ENCODE results near the gene E2F3.

The E2F3 gene

DNA sequence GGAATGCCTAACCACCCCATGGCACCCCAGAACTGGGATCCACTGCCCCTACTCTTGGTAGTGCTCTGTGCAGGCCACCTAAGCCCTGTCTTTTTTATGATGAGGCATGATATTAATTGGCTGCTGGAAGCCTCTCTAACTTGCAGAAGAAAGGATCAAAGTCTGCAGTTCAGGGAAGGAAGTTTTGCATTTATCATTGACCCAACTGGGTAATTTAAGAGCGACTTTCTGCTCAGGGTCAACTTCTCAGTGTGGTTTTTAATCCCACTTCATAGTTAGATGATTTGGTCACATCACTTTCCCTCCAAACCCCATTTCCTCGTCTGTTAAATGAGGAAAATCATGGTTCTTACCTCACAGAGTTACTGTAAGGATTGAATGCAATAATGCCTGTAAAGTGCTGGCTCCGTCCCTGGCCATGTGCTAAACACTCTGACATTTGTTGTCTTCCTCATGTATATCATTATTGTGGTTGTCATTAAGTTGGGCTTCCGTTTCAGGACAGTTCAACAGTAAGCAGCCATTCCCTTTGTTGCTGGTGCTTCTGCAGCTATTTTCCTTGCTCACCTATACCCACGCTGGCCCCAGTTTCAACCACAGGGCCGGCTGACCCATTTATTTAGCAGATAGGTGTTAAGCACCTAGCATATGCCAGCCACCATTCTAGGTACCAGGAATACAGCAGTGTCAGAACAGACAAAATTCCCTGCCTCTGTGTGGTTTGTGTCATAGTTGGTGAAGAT lies 14.2 kb downstream of the E2F3 start:
- ATAC-seq = no peak

DNA sequence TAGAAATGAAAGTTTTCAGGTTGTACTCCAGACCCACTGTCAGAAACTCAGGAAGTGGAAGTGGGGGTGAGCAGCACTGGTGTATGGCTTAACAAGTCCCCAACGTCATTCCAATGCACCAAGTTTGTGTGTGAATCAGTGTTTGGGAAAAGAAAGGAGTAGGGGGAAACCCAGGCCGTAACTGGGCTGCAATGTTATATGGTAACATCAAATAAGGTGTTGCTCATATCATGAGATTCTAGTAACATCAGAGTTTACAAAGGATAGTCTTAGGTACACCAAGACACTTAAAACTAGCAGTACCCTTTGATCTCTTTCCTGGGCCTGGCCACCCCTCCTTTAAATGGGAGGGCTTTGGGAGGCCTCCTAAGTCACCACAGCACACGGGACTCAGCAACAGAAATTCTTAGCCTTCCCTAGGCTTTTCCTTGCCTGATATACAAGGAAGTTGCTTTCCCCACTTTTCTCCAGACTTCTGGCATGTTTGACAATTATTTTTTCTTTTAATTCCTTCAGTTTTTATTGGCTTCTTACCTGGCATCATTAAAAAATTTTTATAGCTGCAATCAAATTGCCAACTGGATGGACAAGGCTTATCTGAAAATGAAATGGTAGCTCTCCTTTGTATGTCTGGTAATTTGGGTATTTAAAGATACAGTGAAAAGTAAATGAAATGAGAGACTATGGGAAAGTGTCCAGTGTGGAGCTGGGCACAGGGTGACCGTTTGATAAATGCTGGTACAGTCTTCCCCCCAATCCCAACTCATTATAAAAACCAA lies 15.1 kb downstream of the E2F3 start:
- no peak for ATAC-seq
- TF ChIP-seq, protein P1, sequence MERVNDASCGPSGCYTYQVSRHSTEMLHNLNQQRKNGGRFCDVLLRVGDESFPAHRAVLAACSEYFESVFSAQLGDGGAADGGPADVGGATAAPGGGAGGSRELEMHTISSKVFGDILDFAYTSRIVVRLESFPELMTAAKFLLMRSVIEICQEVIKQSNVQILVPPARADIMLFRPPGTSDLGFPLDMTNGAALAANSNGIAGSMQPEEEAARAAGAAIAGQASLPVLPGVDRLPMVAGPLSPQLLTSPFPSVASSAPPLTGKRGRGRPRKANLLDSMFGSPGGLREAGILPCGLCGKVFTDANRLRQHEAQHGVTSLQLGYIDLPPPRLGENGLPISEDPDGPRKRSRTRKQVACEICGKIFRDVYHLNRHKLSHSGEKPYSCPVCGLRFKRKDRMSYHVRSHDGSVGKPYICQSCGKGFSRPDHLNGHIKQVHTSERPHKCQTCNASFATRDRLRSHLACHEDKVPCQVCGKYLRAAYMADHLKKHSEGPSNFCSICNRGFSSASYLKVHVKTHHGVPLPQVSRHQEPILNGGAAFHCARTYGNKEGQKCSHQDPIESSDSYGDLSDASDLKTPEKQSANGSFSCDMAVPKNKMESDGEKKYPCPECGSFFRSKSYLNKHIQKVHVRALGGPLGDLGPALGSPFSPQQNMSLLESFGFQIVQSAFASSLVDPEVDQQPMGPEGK (CRISPR knock-in tag; IDR thresholded peaks at IDR 0.05; ENCODE audit: borderline replicate concordance) = no peak
- no peak for TF ChIP-seq ARNTL (CRISPR knock-in tag; IDR thresholded peaks at IDR 0.05; ENCODE audit: borderline replicate concordance, low read depth)
- TF ChIP-seq SNAI2 (CRISPR knock-in tag; IDR thresholded peaks at IDR 0.05) = no peak
- no peak for TF ChIP-seq TOX (CRISPR knock-in tag; IDR thresholded peaks at IDR 0.05; ENCODE audit: borderline replicate concordance)
- no peak for TF ChIP-seq CSDC2 (CRISPR knock-in tag; IDR thresholded peaks at IDR 0.05)
- TF ChIP-seq ZNF8 (CRISPR knock-in tag; IDR thresholded peaks at IDR 0.05) = no peak
- TF ChIP-seq, protein P2, sequence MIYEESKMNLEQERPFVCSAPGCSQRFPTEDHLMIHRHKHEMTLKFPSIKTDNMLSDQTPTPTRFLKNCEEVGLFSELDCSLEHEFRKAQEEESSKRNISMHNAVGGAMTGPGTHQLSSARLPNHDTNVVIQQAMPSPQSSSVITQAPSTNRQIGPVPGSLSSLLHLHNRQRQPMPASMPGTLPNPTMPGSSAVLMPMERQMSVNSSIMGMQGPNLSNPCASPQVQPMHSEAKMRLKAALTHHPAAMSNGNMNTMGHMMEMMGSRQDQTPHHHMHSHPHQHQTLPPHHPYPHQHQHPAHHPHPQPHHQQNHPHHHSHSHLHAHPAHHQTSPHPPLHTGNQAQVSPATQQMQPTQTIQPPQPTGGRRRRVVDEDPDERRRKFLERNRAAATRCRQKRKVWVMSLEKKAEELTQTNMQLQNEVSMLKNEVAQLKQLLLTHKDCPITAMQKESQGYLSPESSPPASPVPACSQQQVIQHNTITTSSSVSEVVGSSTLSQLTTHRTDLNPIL (CRISPR knock-in tag; IDR thresholded peaks at IDR 0.05; ENCODE audit: low read depth) = no peak
- TF ChIP-seq ZC3H10 (CRISPR knock-in tag; IDR thresholded peaks at IDR 0.05) = no peak
- TF ChIP-seq OSR1 (CRISPR knock-in tag; IDR thresholded peaks at IDR 0.05) = no peak
- no peak for TF ChIP-seq ZFP3 (CRISPR knock-in tag; IDR thresholded peaks at IDR 0.05)
- no peak for TF ChIP-seq RARB (CRISPR knock-in tag; IDR thresholded peaks at IDR 0.05)
- no peak for TF ChIP-seq ZFP30 (CRISPR knock-in tag; IDR thresholded peaks at IDR 0.05)
- no peak for TF ChIP-seq GLIS3 (CRISPR knock-in tag; IDR thresholded peaks at IDR 0.05)
- TF ChIP-seq, protein P3, sequence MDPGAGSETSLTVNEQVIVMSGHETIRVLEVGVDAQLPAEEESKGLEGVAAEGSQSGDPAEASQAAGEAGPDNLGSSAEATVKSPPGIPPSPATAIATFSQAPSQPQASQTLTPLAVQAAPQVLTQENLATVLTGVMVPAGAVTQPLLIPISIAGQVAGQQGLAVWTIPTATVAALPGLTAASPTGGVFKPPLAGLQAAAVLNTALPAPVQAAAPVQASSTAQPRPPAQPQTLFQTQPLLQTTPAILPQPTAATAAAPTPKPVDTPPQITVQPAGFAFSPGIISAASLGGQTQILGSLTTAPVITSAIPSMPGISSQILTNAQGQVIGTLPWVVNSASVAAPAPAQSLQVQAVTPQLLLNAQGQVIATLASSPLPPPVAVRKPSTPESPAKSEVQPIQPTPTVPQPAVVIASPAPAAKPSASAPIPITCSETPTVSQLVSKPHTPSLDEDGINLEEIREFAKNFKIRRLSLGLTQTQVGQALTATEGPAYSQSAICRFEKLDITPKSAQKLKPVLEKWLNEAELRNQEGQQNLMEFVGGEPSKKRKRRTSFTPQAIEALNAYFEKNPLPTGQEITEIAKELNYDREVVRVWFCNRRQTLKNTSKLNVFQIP (CRISPR knock-in tag; IDR thresholded peaks at IDR 0.05; ENCODE audit: borderline replicate concordance, low read depth) = no peak
- TF ChIP-seq ESRRG (CRISPR knock-in tag; IDR thresholded peaks at IDR 0.05) = no peak
- no peak for TF ChIP-seq TCF4 (CRISPR knock-in tag; IDR thresholded peaks at IDR 0.05; ENCODE audit: borderline replicate concordance)
- no peak for TF ChIP-seq BACH2 (CRISPR knock-in tag; IDR thresholded peaks at IDR 0.05; ENCODE audit: borderline replicate concordance)

More for the DNA sequence above, 14.2 kb downstream of the E2F3 start:
- TF ChIP-seq OSR1 (CRISPR knock-in tag; IDR thresholded peaks at IDR 0.05) (no peak), ZNF8 (CRISPR knock-in tag; IDR thresholded peaks at IDR 0.05) (no peak), PPARA (CRISPR knock-in tag; IDR thresholded peaks at IDR 0.05; ENCODE audit: borderline replicate concordance) (no peak), TCF4 (CRISPR knock-in tag; IDR thresholded peaks at IDR 0.05; ENCODE audit: borderline replicate concordance) (no peak), TOX (CRISPR knock-in tag; IDR thresholded peaks at IDR 0.05; ENCODE audit: borderline replicate concordance) (no peak), ZNF70 (CRISPR knock-in tag; IDR thresholded peaks at IDR 0.05) (no peak), TSHZ2 (CRISPR knock-in tag; IDR thresholded peaks at IDR 0.05) (no peak), ZFP3 (CRISPR knock-in tag; IDR thresholded peaks at IDR 0.05) (no peak), ZC3H10 (CRISPR knock-in tag; IDR thresholded peaks at IDR 0.05) (no peak), ARNTL (CRISPR knock-in tag; IDR thresholded peaks at IDR 0.05; ENCODE audit: borderline replicate concordance, low read depth) (no peak), ZFP30 (CRISPR knock-in tag; IDR thresholded peaks at IDR 0.05) (no peak), ISL1 (CRISPR knock-in tag; IDR thresholded peaks at IDR 0.05) (no peak), RARB (CRISPR knock-in tag; IDR thresholded peaks at IDR 0.05) (no peak), CSDC2 (CRISPR knock-in tag; IDR thresholded peaks at IDR 0.05) (no peak), BACH2 (CRISPR knock-in tag; IDR thresholded peaks at IDR 0.05; ENCODE audit: borderline replicate concordance) (no peak)
- TF ChIP-seq, protein P1 (CRISPR knock-in tag; IDR thresholded peaks at IDR 0.05; ENCODE audit: borderline replicate concordance) = no peak
- TF ChIP-seq, protein P2 (CRISPR knock-in tag; IDR thresholded peaks at IDR 0.05; ENCODE audit: low read depth) = no peak
